Thoracic aorta (tissue), 2 donors: ENCODE results near the gene RUVBL1. TPM values are rescaled to one million over a fixed set of nuclear protein-coding genes. Genes with fewer than 3 reads are reported as not detected.

Experiments
- ATAC-seq: fragments of 150-250 bp; one replicate; pipeline ENCODE4 v1.8.0; 2017; ENCODE audit warnings: low read depth; ENCODE audit not compliant: insufficient number of reproducible peaks, low FRiP score
- DNase-seq: peaks from one replicate; pipeline ENCODE4 v3.0.0-alpha.2; 2020; ENCODE audit warnings: low spot score
- H3K27ac ChIP-seq, 2 donors: fragments of 200-600 bp; sonication (generic); 1 replicate in 1 of 2; 2 replicates in 1 of 2; pipeline ENCODE4 v1.5.1; 2016; ENCODE audit warnings: mild to moderate bottlenecking in 2 of 2, moderate library complexity in 2 of 2
- H3K27me3 ChIP-seq: fragments of 200-600 bp; sonication (generic); replicated peaks from 2 replicates; pipeline ENCODE4 v1.6.0; 2016; ENCODE audit warnings: mild to moderate bottlenecking; ENCODE audit not compliant: insufficient read depth
- H3K36me3 ChIP-seq: fragments of 200-600 bp; sonication (generic); one replicate; pipeline ENCODE4 v1.5.1; 2016
- H3K4me1 ChIP-seq, 2 donors: fragments of 200-600 bp; sonication (generic); 1 replicate in 1 of 2; 2 replicates in 1 of 2; pipeline versions ENCODE4 v1.5.1 to v1.6.0; 2016; ENCODE audit warnings: low read depth in 2 of 2, mild to moderate bottlenecking in 1 of 2; ENCODE audit not compliant: control insufficient read depth in 1 of 2
- H3K4me3 ChIP-seq: fragments of 200-600 bp; sonication (generic); 2 replicates; pipeline ENCODE4 v1.5.1; 2016; ENCODE audit warnings: mild to moderate bottlenecking
- H3K9me3 ChIP-seq: fragments of 200-600 bp; sonication (generic); 2 replicates; pipeline ENCODE4 v1.5.1; 2016
- total RNA-seq, 2 donors: library from RNA; depleted of rRNA; stranded (reverse); fragments of >200 nt; gene quantifications; one replicate each; pipeline versions ENCODE4 v1.1.0 to v1.2.3, GENCODE V29; 2016
- TF ChIP-seq, protein P1 (sequence below): fragments of 200-600 bp; sonication (generic); IDR thresholded peaks from one replicate; pipeline ENCODE4 v1.5.1; 2019; ENCODE audit warnings: antibody characterized with exemption

Gene RUVBL1
- total RNA-seq, 2 donors from 2014 or later, result 14.1 to 18.6 TPM

DNA sequence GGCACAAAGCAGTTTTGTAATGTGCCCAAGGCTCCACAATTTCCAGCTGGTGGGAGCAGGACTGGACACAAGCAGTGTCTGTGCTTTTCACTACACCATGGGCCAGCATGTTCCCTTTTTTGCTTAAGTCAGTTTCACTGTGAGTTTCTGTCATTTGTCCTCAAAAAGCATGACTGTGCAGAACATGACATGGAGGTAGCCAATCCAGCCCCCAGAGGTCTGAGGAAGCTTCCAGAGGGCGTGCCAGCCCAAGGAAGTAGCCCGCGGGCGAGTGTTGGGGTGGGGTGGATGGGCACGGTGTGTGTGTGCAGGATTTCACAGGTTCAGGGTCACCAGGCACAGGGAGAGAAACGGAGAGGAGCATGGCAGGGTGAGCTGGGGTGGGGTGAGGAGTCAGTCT is 21.7 kb upstream of the RUVBL1 start:
- TF ChIP-seq, protein P1, sequence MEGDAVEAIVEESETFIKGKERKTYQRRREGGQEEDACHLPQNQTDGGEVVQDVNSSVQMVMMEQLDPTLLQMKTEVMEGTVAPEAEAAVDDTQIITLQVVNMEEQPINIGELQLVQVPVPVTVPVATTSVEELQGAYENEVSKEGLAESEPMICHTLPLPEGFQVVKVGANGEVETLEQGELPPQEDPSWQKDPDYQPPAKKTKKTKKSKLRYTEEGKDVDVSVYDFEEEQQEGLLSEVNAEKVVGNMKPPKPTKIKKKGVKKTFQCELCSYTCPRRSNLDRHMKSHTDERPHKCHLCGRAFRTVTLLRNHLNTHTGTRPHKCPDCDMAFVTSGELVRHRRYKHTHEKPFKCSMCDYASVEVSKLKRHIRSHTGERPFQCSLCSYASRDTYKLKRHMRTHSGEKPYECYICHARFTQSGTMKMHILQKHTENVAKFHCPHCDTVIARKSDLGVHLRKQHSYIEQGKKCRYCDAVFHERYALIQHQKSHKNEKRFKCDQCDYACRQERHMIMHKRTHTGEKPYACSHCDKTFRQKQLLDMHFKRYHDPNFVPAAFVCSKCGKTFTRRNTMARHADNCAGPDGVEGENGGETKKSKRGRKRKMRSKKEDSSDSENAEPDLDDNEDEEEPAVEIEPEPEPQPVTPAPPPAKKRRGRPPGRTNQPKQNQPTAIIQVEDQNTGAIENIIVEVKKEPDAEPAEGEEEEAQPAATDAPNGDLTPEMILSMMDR, result no peak
- H3K36me3 ChIP-seq, result no peaks in the 10 kb centered on the region
- no peak for ATAC-seq

DNA sequence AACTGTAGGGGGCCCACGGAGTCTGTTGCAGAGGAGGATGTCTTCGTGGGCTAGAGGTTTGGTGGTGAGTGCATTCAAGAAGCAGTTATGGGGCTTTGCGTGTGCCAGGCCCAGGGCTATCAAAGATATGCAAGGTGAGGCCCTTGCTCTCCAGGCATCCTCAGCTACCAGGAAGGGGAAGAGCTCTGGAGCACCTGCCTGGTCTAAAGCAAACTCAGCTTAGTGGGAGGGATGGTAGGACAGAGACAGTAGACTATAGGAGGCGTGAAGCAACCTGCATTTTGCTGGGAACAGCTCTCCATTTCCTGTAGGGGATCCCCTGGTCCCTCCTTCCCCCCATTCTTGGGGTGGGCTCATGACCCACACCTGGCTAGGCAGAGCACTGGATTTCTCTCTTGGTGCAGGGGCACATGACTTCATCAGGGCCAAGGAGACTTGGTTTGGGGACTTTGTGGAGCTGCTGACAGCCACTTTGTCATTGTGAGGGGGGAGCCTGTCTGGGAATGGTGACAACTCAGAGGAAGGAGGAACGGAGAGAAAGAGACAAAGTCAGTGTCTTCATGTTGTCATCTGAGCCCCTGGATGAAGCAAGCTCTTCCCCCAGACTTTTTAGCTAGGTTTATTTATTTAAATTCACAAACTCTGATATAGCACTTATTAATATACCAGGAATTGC is 21.0 kb upstream of the RUVBL1 start:
- no peaks in the 10 kb centered on the region for H3K36me3 ChIP-seq
- TF ChIP-seq, protein P1, result no peak
- no peaks in the 10 kb centered on the region for H3K27me3 ChIP-seq
- no peaks in the 10 kb centered on the region for H3K9me3 ChIP-seq
- ATAC-seq (no peak), DNase-seq (no peak)
- no peak overlapping the region for H3K4me3 ChIP-seq
- no peaks in the 10 kb centered on the region for H3K4me1 ChIP-seq
- H3K27ac ChIP-seq, result no peak overlapping the region

More for the DNA sequence above, 21.7 kb upstream of the RUVBL1 start:
- no peak for DNase-seq
- no peaks in the 10 kb centered on the region for H3K4me1 ChIP-seq
- H3K9me3 ChIP-seq, result no peaks in the 10 kb centered on the region
- no peak overlapping the region for H3K27ac ChIP-seq
- no peak overlapping the region for H3K4me3 ChIP-seq
- no peaks in the 10 kb centered on the region for H3K27me3 ChIP-seq

DNA sequence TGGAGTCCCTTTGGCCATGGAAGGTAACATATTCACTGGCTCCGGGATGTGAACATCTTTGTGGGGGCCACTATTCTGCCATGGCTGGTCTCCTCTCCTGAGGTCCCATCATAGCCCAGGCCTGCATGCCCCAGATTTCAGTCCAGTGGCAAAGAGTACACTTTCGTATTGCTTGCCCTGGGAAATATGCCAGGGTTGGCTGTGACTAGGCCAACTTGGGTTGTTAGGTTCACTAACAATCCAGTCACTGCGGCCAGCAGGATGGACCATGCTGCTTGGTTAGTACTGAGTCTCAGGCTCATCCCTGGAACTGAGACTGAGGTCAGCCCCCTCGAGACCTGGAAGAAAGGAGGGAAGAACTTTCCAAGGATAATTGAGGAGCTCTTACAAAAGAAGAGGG is 19.9 kb upstream of the RUVBL1 start:
- no peaks in the 10 kb centered on the region for H3K36me3 ChIP-seq
- H3K27me3 ChIP-seq, result no peaks in the 10 kb centered on the region
- no peak overlapping the region for H3K4me3 ChIP-seq
- no peaks in the 10 kb centered on the region for H3K4me1 ChIP-seq
- no peak for ATAC-seq
- TF ChIP-seq, protein P1, result no peak
- DNase-seq, result no peak
- no peaks in the 10 kb centered on the region for H3K9me3 ChIP-seq
- H3K27ac ChIP-seq, result no peak overlapping the region

DNA sequence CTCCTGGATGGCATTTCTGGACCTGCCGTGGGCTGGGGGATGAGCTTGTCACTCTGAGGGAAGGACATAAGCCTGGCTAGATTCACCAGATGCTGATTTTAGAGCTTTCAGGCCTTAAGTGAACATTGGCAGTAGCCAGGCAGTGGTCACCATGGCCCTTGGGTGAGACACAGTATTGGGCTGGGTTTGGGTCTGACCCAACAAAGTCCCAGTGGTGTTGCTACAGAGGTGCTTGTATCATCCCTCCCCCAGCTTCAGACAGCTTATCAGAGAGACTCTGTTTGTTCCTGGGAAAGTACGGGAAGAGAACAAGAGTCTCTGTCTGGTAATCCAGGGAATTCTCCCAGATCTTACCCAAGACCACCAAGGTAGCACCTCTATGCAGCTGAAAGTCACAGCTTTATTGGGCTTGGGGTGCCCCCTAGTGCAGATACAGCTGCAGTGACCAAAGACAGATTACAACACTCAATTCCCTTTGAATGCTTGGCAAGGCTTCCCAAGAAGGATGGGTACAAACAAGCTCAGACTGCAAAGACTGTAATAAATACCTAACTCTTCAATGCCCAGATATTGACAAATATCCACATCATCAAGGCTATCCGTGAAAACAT is 9.8 kb upstream of the RUVBL1 start:
- Histone ChIP-seq H3K4me3 (no peak overlapping the region), H3K4me1 (no peaks in the 10 kb centered on the region), H3K9me3 (no peaks in the 10 kb centered on the region), H3K36me3 (no peaks in the 10 kb centered on the region), H3K27me3 (no peaks in the 10 kb centered on the region), H3K27ac (no peak overlapping the region)
- DNase-seq (no peak), ATAC-seq (no peak)
- TF ChIP-seq, protein P1, result no peak

DNA sequence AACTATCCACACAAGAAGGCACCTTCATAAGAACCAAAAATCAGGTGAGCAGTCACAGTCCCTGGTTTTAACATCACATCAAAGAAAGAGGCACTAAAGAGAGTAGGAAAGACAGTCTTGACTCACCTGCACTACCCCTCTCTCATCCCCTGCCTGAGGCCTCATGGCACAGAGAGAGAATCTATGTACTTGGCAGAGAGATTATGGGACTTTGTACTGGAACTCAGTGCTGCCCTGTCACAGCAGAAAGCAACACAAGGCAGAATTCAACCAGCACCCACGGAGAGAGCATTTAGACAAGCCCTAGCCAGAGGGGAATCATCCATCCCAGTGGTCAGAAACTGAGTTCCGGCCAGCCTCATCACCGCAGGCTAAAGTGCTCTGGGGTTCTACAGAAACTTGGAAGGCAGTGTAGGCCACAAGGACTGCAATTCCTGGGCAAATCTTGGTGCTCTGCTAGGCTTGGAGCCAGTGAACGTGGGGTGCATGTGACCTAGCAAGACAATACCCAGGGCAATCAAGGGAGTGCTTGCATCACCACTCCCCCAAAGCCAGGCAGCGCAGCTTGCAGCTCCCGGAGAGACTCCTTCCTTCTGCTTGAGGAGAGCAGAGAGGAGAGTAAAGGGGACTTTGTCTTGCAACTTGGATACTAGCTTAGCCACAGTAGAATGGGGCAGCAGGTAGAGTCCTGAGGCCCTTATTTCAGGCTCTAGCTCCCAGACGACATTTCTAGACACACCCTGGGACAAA is 8.5 kb upstream of the RUVBL1 start:
- no peaks in the 10 kb centered on the region for H3K36me3 ChIP-seq
- H3K27ac ChIP-seq, result no peak overlapping the region
- no peak for ATAC-seq
- H3K4me1 ChIP-seq, result no peaks in the 10 kb centered on the region
- no peak overlapping the region for H3K4me3 ChIP-seq
- TF ChIP-seq, protein P1, result no peak
- H3K9me3 ChIP-seq, result no peaks in the 10 kb centered on the region
- no peak for DNase-seq
- H3K27me3 ChIP-seq, result no peaks in the 10 kb centered on the region
